Smooth muscle cell (in vitro differentiated cells): ENCODE measurements around the gene KRT20. TPM values are rescaled to one million over a fixed set of nuclear protein-coding genes. Genes with fewer than 3 reads are reported as not detected.

Experiments used
- DNase-seq: peaks from one replicate; lab custom pipeline; 2025; ENCODE audit not compliant: unreplicated experiment; lab: John Stamatoyannopoulos, UW
- H2AFZ ChIP-seq: fragments of 200-600 bp; sonication (generic); 2 replicates; pipeline ENCODE4 v1.6.0; 2016; ENCODE audit warnings: antibody characterized with exemption, low read depth, mild to moderate bottlenecking
- H3F3A ChIP-seq: fragments of 200-600 bp; sonication (generic); 2 replicates; pipeline ENCODE4 v1.6.0; 2017; ENCODE audit warnings: antibody characterized with exemption, low read depth
- H3K27ac ChIP-seq: fragments of 200-600 bp; sonication (generic); 2 replicates; pipeline ENCODE4 v1.5.1; 2016; ENCODE audit warnings: low read depth, mild to moderate bottlenecking
- H3K27me3 ChIP-seq: fragments of 200-600 bp; sonication (generic); 2 replicates; pipeline ENCODE4 v1.6.1; 2016; ENCODE audit warnings: low read depth, mild to moderate bottlenecking
- H3K36me3 ChIP-seq: fragments of 200-600 bp; sonication (generic); 2 replicates; pipeline ENCODE4 v1.5.1; 2016; ENCODE audit warnings: low read depth
- H3K4me1 ChIP-seq: fragments of 200-600 bp; sonication (generic); 2 replicates; pipeline ENCODE4 v1.5.1; 2016; ENCODE audit warnings: low read depth
- H3K4me2 ChIP-seq: fragments of 200-600 bp; sonication (generic); 2 replicates; pipeline ENCODE4 v1.6.0; 2016; ENCODE audit warnings: mild to moderate bottlenecking
- H3K4me3 ChIP-seq: fragments of 200-600 bp; sonication (generic); 2 replicates; pipeline ENCODE4 v1.5.1; 2016; ENCODE audit warnings: mild to moderate bottlenecking
- H3K79me2 ChIP-seq: fragments of 200-600 bp; sonication (generic); 2 replicates; pipeline ENCODE4 v1.6.0; 2016; ENCODE audit warnings: low read depth, mild to moderate bottlenecking
- H3K9ac ChIP-seq: fragments of 200-600 bp; sonication (generic); 2 replicates; pipeline ENCODE4 v1.6.0; 2016; ENCODE audit warnings: low read depth
- H3K9me3 ChIP-seq: fragments of 200-600 bp; sonication (generic); replicated peaks from 2 replicates; pipeline ENCODE4 v1.5.1; 2016; ENCODE audit warnings: low read depth
- H4K20me1 ChIP-seq: fragments of 200-600 bp; sonication (generic); 2 replicates; pipeline ENCODE4 v1.6.0; 2016; ENCODE audit warnings: low read depth
- WGBS: methylation state at CpG from one replicate; pipeline ENCODE4 v1.1.7; 2016; ENCODE audit warnings: low lambda C conversion rate; 5-methylcytosine and 5-hydroxymethylcytosine counted together
- polyA plus RNA-seq: library from polyadenylated mRNA; unstranded; fragments of >200 nt; fragmentation: Nextera tagmentation; extraction: Ambion mirVana; gene quantifications from 2 replicates; pipeline ENCODE4 v1.2.1, GENCODE V29; 2016
- total RNA-seq: library from RNA; depleted of rRNA; stranded (reverse); fragments of >200 nt; gene quantifications from 2 replicates; pipeline ENCODE4 v1.2.3, GENCODE V29; 2014
- TF ChIP-seq, protein P1 (sequence below): fragments of 200-600 bp; sonication (generic); IDR thresholded peaks from 2 replicates; pipeline ENCODE4 v1.5.1; 2017; ENCODE audit warnings: borderline replicate concordance, mild to moderate bottlenecking, antibody characterized with exemption; ENCODE audit not compliant: insufficient read depth, poor library complexity, severe bottlenecking

Gene KRT20
- total and polyA plus RNA-seq, 2 experiments from 2014 or later, result not detected

DNA sequence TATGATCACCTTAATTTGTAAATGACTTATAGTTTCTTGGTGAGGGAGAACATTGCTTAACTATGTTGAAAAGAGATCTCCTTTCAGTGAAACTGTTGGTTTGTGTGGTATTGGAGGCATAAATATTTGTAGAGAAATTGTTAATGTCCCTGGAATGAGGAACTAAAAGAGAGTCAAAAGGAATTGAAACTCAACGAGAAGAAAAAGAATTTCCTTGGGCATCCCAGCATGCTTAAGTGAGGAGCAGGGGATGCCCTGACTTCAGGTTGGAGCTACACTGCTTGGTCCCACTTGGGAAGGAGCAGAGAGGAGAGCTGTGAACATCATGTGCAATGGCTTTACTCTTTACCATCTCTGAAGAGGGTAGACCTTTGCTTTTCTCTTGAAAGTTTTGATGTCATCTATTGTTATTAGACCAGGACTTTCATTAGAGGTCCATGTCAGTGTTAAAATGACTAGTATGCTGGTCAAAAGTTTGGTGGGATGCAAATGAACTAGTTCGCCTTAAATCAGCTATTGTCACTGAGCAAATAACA lies 30.7 kb upstream of the KRT20 start:
- no peak overlapping the region for H2AFZ ChIP-seq
- H4K20me1 ChIP-seq, result no peaks in the 10 kb centered on the region
- no peak for DNase-seq
- H3K27ac ChIP-seq, result peak overlapping the region; percentile 96
- H3K36me3 ChIP-seq, result no peaks in the 10 kb centered on the region
- no peaks in the 10 kb centered on the region for H3K9me3 ChIP-seq
- H3K9ac ChIP-seq, result peak overlapping the region; percentile 87
- WGBS, result 55% methylated on average over 2 of the region's 2 CpGs
- TF ChIP-seq, protein P1, sequence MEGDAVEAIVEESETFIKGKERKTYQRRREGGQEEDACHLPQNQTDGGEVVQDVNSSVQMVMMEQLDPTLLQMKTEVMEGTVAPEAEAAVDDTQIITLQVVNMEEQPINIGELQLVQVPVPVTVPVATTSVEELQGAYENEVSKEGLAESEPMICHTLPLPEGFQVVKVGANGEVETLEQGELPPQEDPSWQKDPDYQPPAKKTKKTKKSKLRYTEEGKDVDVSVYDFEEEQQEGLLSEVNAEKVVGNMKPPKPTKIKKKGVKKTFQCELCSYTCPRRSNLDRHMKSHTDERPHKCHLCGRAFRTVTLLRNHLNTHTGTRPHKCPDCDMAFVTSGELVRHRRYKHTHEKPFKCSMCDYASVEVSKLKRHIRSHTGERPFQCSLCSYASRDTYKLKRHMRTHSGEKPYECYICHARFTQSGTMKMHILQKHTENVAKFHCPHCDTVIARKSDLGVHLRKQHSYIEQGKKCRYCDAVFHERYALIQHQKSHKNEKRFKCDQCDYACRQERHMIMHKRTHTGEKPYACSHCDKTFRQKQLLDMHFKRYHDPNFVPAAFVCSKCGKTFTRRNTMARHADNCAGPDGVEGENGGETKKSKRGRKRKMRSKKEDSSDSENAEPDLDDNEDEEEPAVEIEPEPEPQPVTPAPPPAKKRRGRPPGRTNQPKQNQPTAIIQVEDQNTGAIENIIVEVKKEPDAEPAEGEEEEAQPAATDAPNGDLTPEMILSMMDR, result no peak
- no peak overlapping the region for H3K4me3 ChIP-seq
- H3K4me1 ChIP-seq, result no peaks in the 10 kb centered on the region
- H3K79me2 ChIP-seq, result no peaks in the 10 kb centered on the region
- no peaks in the 10 kb centered on the region for H3K27me3 ChIP-seq
- H3K4me2 ChIP-seq, result peak overlapping the region; percentile 14
- no peaks in the 10 kb centered on the region for H3F3A ChIP-seq

DNA sequence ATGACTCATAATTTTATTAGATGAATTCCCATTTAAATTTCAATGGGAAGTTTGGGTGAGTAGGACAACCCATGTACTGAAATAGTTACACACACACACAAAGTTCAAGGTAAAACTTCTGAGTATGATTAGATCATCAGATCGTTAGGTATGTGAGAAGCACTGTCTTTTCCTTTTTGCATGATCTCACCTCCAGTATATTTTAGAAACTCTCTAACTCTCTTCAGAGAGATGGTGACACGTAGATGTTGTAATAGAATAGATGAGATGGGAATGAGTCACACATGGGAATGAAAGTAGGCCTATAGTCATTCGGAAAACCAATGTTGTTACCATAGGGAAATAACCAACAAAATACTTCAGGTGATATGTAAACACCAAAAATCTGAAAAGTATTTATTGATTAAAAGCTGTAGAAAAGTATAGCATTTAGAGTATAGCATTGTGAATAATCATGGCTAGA lies 30.2 kb upstream of the KRT20 start:
- Histone ChIP-seq H3K9ac (peak overlapping the region; percentile 87), H3F3A (peaks cover 4% of the 10 kb centered on the region), H3K4me1 (peaks cover 6% of the 10 kb centered on the region), H3K9me3 (no peaks in the 10 kb centered on the region), H3K79me2 (no peaks in the 10 kb centered on the region), H3K4me3 (no peak overlapping the region), H3K4me2 (peak overlapping the region; percentile 14), H4K20me1 (no peaks in the 10 kb centered on the region), H2AFZ (no peak overlapping the region), H3K27me3 (no peaks in the 10 kb centered on the region), H3K36me3 (no peaks in the 10 kb centered on the region), H3K27ac (peak overlapping the region; percentile 96)
- TF ChIP-seq, protein P1, result no peak
- 26% methylated on average over 3 of the region's 3 CpGs for WGBS
- no peak for DNase-seq

DNA sequence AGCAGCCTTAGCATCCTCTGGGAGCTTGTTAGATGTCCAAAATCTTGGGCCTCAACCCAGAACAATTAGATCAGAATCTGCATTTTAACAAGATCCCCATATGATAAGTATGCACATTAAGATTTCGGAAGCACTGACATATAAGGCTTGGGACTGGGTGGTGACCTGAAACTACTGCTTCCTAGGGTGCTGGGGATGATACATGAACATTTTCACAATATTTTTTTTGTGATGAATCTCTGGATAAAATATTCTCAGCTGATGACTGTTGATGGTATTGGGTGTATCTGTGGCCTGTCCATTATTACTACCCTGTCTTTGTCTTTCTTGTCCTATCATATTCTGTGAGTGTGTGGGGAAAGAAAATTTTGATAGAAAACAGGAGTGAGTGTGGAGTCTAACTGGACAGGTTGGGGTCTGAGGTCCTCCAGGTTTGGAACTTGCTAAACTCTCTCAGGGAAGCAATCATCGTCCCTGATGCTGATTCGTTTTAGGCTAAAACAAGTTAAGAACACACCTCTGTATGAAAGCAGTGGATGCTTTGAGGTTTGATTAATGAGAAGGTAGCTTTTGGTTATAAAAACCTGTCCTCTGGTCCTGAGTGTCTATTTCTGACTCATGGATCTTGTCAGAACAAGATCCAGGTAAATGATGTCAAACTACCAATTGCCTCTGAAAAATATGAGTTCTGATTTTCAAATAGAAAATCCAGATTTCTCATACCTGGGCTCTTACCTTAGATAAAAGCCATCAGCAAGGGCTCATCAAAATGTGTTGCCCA lies 29.2 kb upstream of the KRT20 start:
- Histone ChIP-seq H2AFZ (no peak overlapping the region), H3K27me3 (no peaks in the 10 kb centered on the region), H3K4me1 (peaks cover 14% of the 10 kb centered on the region), H3K4me2 (peak overlapping the region; percentile 1), H3K9ac (peak overlapping the region; percentile 87), H3K4me3 (no peak overlapping the region), H3K36me3 (no peaks in the 10 kb centered on the region), H3K9me3 (no peaks in the 10 kb centered on the region), H3K79me2 (no peaks in the 10 kb centered on the region), H3F3A (peaks cover 11% of the 10 kb centered on the region), H4K20me1 (no peaks in the 10 kb centered on the region), H3K27ac (peak overlapping the region; percentile 96)
- 80% methylated on average over 3 of the region's 3 CpGs for WGBS
- TF ChIP-seq, protein P1, result no peak
- DNase-seq, result no peak
